HCT116 (cell line): ENCODE results near the gene GNAS-AS1. TPM values are rescaled to one million over a fixed set of nuclear protein-coding genes. Genes with fewer than 3 reads are reported as not detected.

Experiments
- ATAC-seq: fragments of 200-7000 bp; cut with Tn5 transposase; 2 replicates; pipeline ENCODE4 v1.9.1; 2020; ENCODE audit warnings: mild to moderate bottlenecking, moderate library complexity
- BruUV-seq: library from RNA; stranded (reverse); fragments of 400-500 nt; replicated peaks from 2 replicates; lab custom pipeline; 2021; lab: Mats Ljungman, UMichigan
- CTCF ChIA-PET: fragments of 300-600 bp; sonication (Branson Sonifier 250); formaldehyde crosslinking; loops from one replicate; lab custom pipeline; 2021; ENCODE audit warnings: antibody characterized with exemption; lab: Charles Lee
- POLR2A ChIA-PET: fragments of 300-600, 350-600 bp; sonication (Branson Sonifier 250); formaldehyde crosslinking; loops from one replicate; lab custom pipeline; 2021; ENCODE audit warnings: antibody characterized with exemption; lab: Charles Lee
- RAD21 ChIA-PET, 2 experiments: fragments of 300-600 bp; sonication (Branson Sonifier 250); formaldehyde crosslinking; loops; one replicate each; lab custom pipeline; 2023; ENCODE audit warnings: low total read pairs in 2 of 2; ENCODE audit not compliant: uncharacterized antibody in 2 of 2, unreplicated experiment in 2 of 2, low non-redundant PET in 1 of 2; lab: Charles Lee
- DNase-seq: peaks from one replicate; pipeline ENCODE4 v3.0.0-alpha.2; 2010; ENCODE audit warnings: low read depth, low spot score
- H2AFZ ChIP-seq: fragments of 200-600 bp; shearing (Covaris generic), sonication (generic); 2 replicates; pipeline ENCODE4 v1.6.1; 2017; ENCODE audit warnings: low read depth, mixed run types, mixed read lengths, antibody characterized with exemption, low read length; ENCODE audit not compliant: poor library complexity, severe bottlenecking
- H3K27ac ChIP-seq: 2 replicates; pipeline ENCODE4 v1.5.1; 2012; ENCODE audit warnings: low read depth, low read length
- H3K27me3 ChIP-seq: fragments of 200-600 bp; sonication (generic); 2 replicates; pipeline ENCODE4 v1.6.1; 2016; ENCODE audit warnings: mixed run types, low read length, mixed read lengths; ENCODE audit not compliant: insufficient read depth
- H3K36me3 ChIP-seq, 2 experiments: fragments of 200-500 bp in 1 of 2; fragments of 200-600 bp in 1 of 2; sonication (Bioruptor generic) in 1 of 2; sonication (generic) in 1 of 2; 2 replicates each; pipeline versions ENCODE4 v1.5.1 to v1.6.1; 2014 to 2016; ENCODE audit warnings: low read length in 2 of 2, inconsistent platforms in 1 of 2, mixed read lengths in 1 of 2, mixed run types in 1 of 2; ENCODE audit not compliant: insufficient read depth in 2 of 2, control insufficient read depth in 1 of 2
- H3K4me1 ChIP-seq, 2 experiments: fragments of 200-600 bp in 1 of 2; sonication (generic) in 1 of 2; 2 replicates each; pipeline versions ENCODE4 v1.5.1 to v1.6.1; 2012 to 2017; ENCODE audit warnings: low read length in 2 of 2, inconsistent platforms in 1 of 2, mild to moderate bottlenecking in 1 of 2, mixed read lengths in 1 of 2, mixed run types in 1 of 2, moderate library complexity in 1 of 2; ENCODE audit not compliant: insufficient read depth in 2 of 2, control insufficient read depth in 1 of 2
- H3K4me2 ChIP-seq: fragments of 200-600 bp; sonication (generic); 2 replicates; pipeline ENCODE4 v1.6.1; 2017; ENCODE audit warnings: mixed run types, low read length, mixed read lengths
- H3K4me3 ChIP-seq, 2 experiments: fragments of 200-600 bp in 1 of 2; sonication (generic) in 1 of 2; replicated peaks in 1 of 2; 2 replicates each; pipeline ENCODE4 v1.5.1; 2011 to 2016; ENCODE audit warnings: low read length in 2 of 2, control low read depth in 1 of 2, low read depth in 1 of 2, mild to moderate bottlenecking in 1 of 2, mixed read lengths in 1 of 2, mixed run types in 1 of 2
- H3K79me2 ChIP-seq: fragments of 200-600 bp; sonication (generic); 2 replicates; pipeline ENCODE4 v1.6.1; 2017; ENCODE audit warnings: mild to moderate bottlenecking, mixed run types, low read length, moderate library complexity, mixed read lengths; ENCODE audit not compliant: insufficient read depth
- H3K9ac ChIP-seq: fragments of 200-600 bp; sonication (generic); 2 replicates; pipeline ENCODE4 v1.6.1; 2016; ENCODE audit warnings: low read length, mixed read lengths
- H3K9me2 ChIP-seq: fragments of 200-600 bp; sonication (generic), shearing (Covaris generic); 2 replicates; pipeline ENCODE4 v1.6.1; 2017; ENCODE audit warnings: mixed run types, mild to moderate bottlenecking, moderate library complexity; ENCODE audit not compliant: insufficient read depth
- H3K9me3 ChIP-seq, 2 experiments: fragments of 200-500 bp in 1 of 2; fragments of 200-600 bp in 1 of 2; sonication (Bioruptor generic) in 1 of 2; sonication (generic) in 1 of 2; 2 replicates each; pipeline ENCODE4 v1.6.1; 2014 to 2017; ENCODE audit warnings: low read length in 2 of 2, mixed read lengths in 2 of 2, inconsistent platforms in 1 of 2, low read depth in 1 of 2, mild to moderate bottlenecking in 1 of 2, mixed run types in 1 of 2, moderate library complexity in 1 of 2; ENCODE audit not compliant: control insufficient read depth in 1 of 2, insufficient read depth in 1 of 2
- H4K20me1 ChIP-seq: fragments of 200-600 bp; sonication (generic), shearing (Covaris generic); 2 replicates; pipeline ENCODE4 v1.6.1; 2017; ENCODE audit warnings: mixed run types, mild to moderate bottlenecking, moderate library complexity; ENCODE audit not compliant: insufficient read depth
- CBX3 ChIP-seq: IDR thresholded peaks from 2 replicates; pipeline ENCODE4 v1.6.1; 2012; ENCODE audit warnings: low read depth
- CEBPB ChIP-seq: IDR thresholded peaks from 2 replicates; pipeline ENCODE4 v1.6.1; 2012; ENCODE audit warnings: low read depth
- EZH2 ChIP-seq: fragments of 200-600 bp; sonication (generic); IDR thresholded peaks from 2 replicates; pipeline ENCODE4 v1.6.1; 2017; ENCODE audit warnings: antibody characterized with exemption, mixed run types
- JUND ChIP-seq: IDR thresholded peaks from 2 replicates; pipeline ENCODE4 v1.6.1; 2012
- SIN3A ChIP-seq: IDR thresholded peaks from 2 replicates; pipeline ENCODE4 v1.6.1; 2012; ENCODE audit warnings: low read depth
- YY1 ChIP-seq: IDR thresholded peaks from 2 replicates; pipeline ENCODE4 v1.6.1; 2011; ENCODE audit warnings: low read length, low read depth, moderate library complexity, mild to moderate bottlenecking; ENCODE audit not compliant: insufficient replicate concordance; ENCODE audit errors: extremely low read depth
- intact Hi-C: fragments of 100-400 bp; cut with micrococcal nuclease; formaldehyde crosslinking; loops from 2 replicates; pipeline ENCODE4 v1.10.0; 2022
- total RNA-seq: library from RNA; stranded (reverse); gene quantifications from one replicate; pipeline ENCODE4 v1.2.1, GENCODE V29; 2021; ENCODE audit not compliant: unreplicated experiment
- TF ChIP-seq, protein P1 (sequence below): IDR thresholded peaks from 2 replicates; pipeline ENCODE4 v1.6.1; 2012; ENCODE audit warnings: low read depth

The GNAS-AS1 gene
- total RNA-seq, 1 experiment from 2014 or later, result not detected

DNA sequence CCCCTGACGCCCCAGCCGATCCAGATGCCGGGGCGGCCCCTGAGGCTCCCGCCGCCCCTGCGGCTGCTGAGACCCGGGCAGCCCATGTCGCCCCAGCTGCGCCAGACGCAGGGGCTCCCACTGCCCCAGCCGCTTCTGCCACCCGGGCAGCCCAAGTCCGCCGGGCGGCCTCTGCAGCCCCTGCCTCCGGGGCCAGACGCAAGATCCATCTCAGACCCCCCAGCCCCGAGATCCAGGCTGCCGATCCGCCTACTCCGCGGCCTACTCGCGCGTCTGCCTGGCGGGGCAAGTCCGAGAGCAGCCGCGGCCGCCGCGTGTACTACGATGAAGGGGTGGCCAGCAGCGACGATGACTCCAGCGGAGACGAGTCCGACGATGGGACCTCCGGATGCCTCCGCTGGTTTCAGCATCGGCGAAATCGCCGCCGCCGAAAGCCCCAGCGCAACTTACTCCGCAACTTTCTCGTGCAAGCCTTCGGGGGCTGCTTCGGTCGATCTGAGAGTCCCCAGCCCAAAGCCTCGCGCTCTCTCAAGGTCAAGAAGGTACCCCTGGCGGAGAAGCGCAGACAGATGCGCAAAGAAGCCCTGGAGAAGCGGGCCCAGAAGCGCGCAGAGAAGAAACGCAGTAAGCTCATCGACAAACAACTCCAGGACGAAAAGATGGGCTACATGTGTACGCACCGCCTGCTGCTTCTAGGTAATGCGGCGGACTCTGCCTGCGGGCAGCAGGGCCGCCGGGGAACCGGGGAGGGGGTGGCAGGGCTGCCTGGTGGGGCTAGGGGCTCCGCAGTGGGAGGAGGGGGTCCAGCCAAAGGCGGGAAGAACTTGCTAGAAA is 4.2 kb upstream of the GNAS-AS1 start:
- Histone ChIP-seq H3K27ac (no peak overlapping the region), H3K36me3 (no peaks in the 10 kb centered on the region), H3K4me2 (no peak overlapping the region), H3K9me3 (no peaks in the 10 kb centered on the region), H3K27me3 (peaks cover 4% of the 10 kb centered on the region; the same call in 1 of the 2 replicates), H3K4me1 (no peaks in the 10 kb centered on the region), H2AFZ (no peak overlapping the region), H3K4me3 (no peak overlapping the region), H4K20me1 (no peaks in the 10 kb centered on the region), H3K9ac (no peak overlapping the region), H3K79me2 (no peaks in the 10 kb centered on the region), H3K9me2 (no peaks in the 10 kb centered on the region)
- TF ChIP-seq, protein P1, sequence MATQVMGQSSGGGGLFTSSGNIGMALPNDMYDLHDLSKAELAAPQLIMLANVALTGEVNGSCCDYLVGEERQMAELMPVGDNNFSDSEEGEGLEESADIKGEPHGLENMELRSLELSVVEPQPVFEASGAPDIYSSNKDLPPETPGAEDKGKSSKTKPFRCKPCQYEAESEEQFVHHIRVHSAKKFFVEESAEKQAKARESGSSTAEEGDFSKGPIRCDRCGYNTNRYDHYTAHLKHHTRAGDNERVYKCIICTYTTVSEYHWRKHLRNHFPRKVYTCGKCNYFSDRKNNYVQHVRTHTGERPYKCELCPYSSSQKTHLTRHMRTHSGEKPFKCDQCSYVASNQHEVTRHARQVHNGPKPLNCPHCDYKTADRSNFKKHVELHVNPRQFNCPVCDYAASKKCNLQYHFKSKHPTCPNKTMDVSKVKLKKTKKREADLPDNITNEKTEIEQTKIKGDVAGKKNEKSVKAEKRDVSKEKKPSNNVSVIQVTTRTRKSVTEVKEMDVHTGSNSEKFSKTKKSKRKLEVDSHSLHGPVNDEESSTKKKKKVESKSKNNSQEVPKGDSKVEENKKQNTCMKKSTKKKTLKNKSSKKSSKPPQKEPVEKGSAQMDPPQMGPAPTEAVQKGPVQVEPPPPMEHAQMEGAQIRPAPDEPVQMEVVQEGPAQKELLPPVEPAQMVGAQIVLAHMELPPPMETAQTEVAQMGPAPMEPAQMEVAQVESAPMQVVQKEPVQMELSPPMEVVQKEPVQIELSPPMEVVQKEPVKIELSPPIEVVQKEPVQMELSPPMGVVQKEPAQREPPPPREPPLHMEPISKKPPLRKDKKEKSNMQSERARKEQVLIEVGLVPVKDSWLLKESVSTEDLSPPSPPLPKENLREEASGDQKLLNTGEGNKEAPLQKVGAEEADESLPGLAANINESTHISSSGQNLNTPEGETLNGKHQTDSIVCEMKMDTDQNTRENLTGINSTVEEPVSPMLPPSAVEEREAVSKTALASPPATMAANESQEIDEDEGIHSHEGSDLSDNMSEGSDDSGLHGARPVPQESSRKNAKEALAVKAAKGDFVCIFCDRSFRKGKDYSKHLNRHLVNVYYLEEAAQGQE, result no peak
- no peak for TF ChIP-seq SIN3A
- no peak for TF ChIP-seq JUND
- POLR2A ChIA-PET, result no interaction called here
- no peak for ATAC-seq
- DNase-seq, result no peak
- RAD21 ChIA-PET, result no interaction called here
- CTCF ChIA-PET, result no interaction called here
- BruUV-seq, result no TSS peak
- intact Hi-C loops, result no loop called here

DNA sequence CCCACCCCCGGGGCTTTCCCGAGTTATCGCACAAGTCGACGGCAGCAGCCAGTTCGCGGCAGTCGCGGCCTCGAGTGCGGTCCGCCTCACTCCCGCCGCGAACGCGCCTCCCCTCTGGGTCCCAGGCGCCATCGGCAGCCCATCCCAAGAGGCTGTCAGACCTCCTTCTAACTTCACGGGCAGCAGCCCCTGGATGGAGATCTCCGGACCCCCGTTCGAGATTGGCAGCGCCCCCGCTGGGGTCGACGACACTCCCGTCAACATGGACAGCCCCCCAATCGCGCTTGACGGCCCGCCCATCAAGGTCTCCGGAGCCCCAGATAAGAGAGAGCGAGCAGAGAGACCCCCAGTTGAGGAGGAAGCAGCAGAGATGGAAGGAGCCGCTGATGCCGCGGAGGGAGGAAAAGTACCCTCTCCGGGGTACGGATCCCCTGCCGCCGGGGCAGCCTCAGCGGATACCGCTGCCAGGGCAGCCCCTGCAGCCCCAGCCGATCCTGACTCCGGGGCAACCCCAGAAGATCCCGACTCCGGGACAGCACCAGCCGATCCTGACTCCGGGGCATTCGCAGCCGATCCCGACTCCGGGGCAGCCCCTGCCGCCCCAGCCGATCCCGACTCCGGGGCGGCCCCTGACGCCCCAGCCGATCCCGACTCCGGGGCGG is 3.4 kb upstream of the GNAS-AS1 start:
- H3K36me3 ChIP-seq, result no peaks in the 10 kb centered on the region
- no peaks in the 10 kb centered on the region for H3K9me2 ChIP-seq
- BruUV-seq, result no TSS peak
- ChIA-PET CTCF (no interaction called here), RAD21 (no interaction called here), POLR2A (no interaction called here)
- ATAC-seq, result no peak
- no peaks in the 10 kb centered on the region for H3K4me1 ChIP-seq
- H3K9me3 ChIP-seq, result no peaks in the 10 kb centered on the region
- DNase-seq, result no peak
- H3K4me3 ChIP-seq, result no peak overlapping the region
- H3K27me3 ChIP-seq, result peaks cover 4% of the 10 kb centered on the region; the same call in 1 of the 2 replicates
- no peak overlapping the region for H3K4me2 ChIP-seq
- H3K27ac ChIP-seq, result no peak overlapping the region
- no peaks in the 10 kb centered on the region for H3K79me2 ChIP-seq
- no peak overlapping the region for H2AFZ ChIP-seq
- TF ChIP-seq YY1 (no peak), EZH2 (no peak), CEBPB (no peak), CBX3 (no peak)
- H3K9ac ChIP-seq, result no peak overlapping the region
- intact Hi-C loops, result no loop called here
- H4K20me1 ChIP-seq, result no peaks in the 10 kb centered on the region
